Hippocampal formation (tissue), 2 donors: Measurements from ENCODE around the gene AMBRA1.
"Not testable (repeated sequence)": the region's sequence is repeated elsewhere in the genome, so short reads cannot be mapped to it uniquely, and the experiment has no call there.

Experiments
- DNase-seq, 2 donors: peaks; one replicate each; lab custom pipeline; 2025; lab: John Stamatoyannopoulos, UW

Gene AMBRA1

GRCh38 chr11:46612326-46612725 lies 18.5 kb upstream of the AMBRA1 start:
- DNase-seq = peak in 1 of 2 donors; percentile 66

GRCh38 chr11:46611526-46612304 lies 17.9 kb upstream of the AMBRA1 start:
- no peak for DNase-seq

DNA sequence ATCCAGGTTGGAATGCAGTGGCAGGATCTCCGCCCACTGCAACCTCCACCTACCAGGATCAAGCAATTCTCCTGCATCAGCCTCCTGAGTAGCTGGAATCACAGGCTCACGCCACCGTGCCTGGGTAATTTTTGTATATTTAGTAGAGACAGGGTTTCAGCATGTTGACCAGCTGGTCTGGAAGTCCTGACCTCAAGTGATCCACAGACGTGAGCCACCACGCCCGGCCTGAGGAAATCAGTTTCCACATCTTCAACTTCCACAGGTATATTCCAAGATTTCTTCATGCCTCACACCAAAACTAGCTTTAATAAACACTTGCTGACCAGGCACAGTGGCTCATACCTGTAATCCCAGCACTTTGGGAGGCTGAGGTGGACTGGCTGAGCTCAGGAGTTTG lies 15.6 kb upstream of the AMBRA1 start:
- no peak for DNase-seq

GRCh38 chr11:46607516-46607915 lies 13.7 kb upstream of the AMBRA1 start:
- no peak for DNase-seq

GRCh38 chr11:46604796-46605195 lies 11.0 kb upstream of the AMBRA1 start:
- no peak for DNase-seq

GRCh38 chr11:46603704-46604308 lies 10.0 kb upstream of the AMBRA1 start:
- no peak for DNase-seq

DNA sequence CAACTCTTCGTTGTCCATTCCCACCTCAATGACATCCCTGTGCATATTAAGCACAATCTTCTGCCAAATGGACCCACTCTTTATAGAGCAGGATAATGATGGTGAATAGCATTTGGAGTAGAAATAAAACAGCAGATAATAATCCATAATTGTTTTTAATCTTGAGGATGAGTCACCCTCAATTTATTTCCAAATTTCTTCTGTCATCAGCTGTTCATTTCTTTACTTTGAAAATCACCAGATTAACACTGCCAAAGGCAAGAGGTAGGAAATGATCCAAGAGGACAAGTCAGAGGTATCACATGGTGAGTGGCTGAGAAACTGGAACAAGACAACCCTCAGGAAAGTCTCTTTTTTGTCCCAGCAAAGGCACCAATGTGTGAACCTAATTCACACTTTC lies 7.3 kb upstream of the AMBRA1 start:
- DNase-seq = no peak

DNA sequence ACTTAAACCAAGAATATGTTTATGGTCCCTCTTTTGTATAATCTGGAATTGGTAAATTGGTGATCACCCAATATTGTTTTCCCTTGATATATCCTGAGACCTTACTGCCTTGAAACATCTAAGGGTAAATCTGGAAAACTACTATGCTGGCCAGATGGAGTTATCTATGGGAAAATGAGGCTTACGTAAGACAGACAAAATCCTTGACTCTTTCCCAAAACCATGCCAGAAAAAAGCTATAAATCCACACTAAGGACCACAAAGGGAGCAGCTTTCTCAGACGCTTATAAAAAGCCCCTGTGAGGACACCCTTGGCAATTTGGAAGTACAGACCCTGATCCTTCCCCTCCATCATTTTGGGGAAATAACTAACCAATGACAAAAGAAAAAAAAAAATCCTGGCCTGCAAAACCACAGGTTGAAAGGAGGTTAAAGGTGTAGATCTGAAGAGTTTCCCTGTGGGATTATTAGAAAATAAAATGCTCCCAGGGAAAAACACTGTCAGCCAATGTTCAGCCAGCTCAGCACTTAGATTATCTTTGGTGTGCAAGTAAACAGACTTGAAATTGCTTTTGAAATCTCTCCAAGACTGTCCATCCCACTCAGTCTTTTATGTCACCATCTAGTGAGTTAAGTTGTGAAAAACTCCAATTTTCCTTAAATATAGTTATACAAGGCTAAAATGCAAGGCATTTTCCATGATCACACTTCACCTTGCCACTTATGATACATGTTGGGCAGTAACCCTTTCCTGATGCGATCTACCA lies 6.6 kb upstream of the AMBRA1 start:
- no peak for DNase-seq

DNA sequence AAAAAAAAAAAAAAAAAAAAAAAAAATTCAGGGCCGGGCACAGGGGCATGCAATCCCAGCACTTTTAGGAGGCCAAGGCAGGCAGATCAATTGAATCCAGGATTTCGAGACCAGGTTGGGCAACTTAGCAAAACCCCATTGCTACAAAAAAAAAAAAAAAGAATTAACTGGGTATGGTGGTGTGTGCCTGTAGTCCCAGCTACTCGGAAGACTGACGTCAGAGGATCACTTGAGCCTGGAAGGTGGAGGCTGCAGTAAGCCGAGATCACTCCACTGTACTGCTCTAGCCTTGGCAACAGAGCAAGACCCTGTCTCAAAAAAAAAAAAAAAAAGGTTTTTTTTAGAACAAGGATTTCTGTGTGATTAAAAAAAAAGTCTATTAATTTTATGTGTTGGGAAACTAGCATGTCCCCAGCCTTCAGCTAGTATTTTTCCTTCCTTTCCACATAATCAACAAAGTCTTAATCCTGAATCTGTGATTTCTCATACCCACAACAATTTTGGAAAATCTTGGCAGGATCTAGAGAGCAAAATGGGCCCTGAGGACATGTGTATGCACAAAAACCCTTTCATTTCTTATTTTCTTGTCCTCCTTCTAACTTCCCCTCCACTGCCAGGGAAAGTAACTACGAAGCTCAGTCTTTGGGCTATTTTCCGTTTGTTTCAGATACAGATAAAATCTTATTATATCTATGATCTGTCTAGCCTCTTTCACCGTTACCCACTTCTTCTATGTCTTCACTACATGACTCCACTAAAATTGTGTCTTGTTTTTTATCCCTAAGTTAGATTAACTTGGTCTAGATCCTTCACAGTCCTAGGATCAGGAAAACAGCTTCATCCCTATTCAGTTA lies 5.7 kb upstream of the AMBRA1 start:
- no peak for DNase-seq

- DNase-seq = no peak
These were observed 3.9 kb upstream of the AMBRA1 start for GRCh38 chr11:46597609-46598219.

- DNase-seq = no peak
These were observed 3.3 kb upstream of the AMBRA1 start for GRCh38 chr11:46597155-46597554.

DNA sequence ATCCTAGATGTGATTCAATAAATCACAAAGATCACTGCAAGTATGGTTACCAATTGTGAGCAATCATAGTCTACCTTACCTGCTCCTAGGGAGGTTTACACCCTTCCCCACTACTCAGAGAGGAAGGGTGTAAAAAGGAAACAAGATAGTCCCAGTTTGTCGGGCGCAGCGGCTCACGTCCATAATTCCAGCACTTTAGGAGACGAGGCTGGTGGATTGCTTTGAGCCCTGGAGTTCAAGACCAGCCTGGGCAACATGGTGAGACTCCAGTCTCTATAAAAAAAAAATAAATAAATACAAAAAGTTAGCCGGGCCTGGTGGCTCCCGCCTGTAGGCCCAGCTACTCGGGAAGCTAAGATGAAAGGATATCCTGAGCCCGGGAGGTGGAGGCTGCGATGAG lies 962 bp upstream of the AMBRA1 start:
- no peak for DNase-seq

DNA sequence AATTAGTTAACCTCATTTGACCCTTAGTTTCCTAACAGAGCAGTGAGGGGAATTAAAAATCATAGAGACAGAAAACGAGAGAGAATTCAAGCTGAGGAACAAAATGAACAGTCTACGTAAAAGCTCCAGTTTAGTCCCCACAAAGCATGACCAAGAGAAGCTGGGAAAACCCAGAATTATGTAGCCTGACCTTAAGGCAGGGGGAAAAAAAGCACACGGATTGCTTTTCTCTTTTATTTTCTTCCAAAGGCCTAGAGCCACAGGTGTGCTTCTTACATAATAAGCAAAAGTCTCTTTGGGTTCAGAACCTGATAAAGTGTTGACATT lies 514 bp upstream of the AMBRA1 start:
- no peak for DNase-seq

- no peak for DNase-seq
These were observed 2.9 kb downstream of the AMBRA1 start for GRCh38 chr11:46590740-46591605.

- DNase-seq = no peak
These were observed 4.9 kb downstream of the AMBRA1 start for GRCh38 chr11:46588915-46589314.

- DNase-seq = no peak
These were observed 5.7 kb downstream of the AMBRA1 start for GRCh38 chr11:46588131-46588530.

DNA sequence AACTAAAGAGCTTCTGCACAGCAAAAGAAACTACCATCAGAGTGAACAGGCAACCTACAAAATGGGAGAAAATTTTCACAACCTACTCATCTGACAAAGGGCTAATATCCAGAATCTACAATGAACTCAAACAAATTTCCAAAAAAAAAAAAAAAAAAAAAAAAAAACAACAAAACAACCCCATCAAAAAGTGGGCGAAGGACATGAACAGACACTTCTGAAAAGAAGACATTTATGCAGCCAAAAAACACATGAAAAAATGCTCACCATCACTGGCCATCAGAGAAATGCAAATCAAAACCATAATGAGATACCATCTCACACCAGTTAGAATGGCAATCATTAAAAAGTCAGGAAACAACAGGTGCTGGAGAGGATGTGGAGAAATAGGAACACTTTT lies 10.3 kb downstream of the AMBRA1 start:
- not testable (repeated sequence) for DNase-seq

DNA sequence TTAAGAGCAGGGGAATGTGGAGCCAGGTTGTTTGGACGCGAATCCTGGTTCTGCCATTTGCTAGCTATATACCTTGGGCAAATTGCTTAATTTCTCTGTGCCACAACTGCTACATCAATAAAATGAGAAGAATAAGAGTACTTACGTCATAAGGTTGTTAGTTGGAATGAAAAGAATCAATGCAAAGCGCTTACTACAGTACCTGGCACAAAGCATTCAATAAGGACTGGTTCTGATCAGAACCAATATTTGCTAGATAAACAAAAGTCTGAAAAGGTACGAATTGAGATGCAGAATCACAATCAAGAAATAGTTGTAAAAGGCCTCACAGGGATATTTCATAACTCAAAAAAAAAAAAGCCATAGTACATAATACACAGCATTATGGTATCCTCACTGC lies 11.2 kb downstream of the AMBRA1 start:
- no peak for DNase-seq

GRCh38 chr11:46577058-46577457 lies 16.8 kb downstream of the AMBRA1 start:
- DNase-seq = no peak

DNA sequence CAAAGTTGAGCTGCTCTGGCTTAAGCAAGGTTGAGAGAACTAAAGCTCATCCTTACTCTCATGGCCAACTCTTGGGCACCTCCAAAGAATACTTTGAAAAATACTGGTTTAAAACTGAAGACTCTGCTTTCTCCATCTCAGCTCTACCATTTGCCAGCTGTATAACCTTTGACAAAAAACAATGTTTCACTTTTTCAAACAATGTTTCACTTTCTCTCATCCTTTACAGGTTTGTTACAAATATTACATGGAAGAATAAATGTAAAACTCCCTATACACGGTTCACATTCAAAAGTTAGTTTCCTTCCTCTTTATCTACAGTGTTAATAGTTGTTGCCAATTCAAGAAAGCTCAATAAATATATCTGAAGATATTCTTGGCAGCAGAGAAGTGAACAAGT lies 19.2 kb downstream of the AMBRA1 start:
- no peak for DNase-seq
